ENCODE measurements around the gene MACROD2. TPM values are rescaled to one million over a fixed set of nuclear protein-coding genes. Genes with fewer than 3 reads are reported as not detected.
"Not testable (repeated sequence)": the region's sequence is repeated elsewhere in the genome, so short reads cannot be mapped to it uniquely, and the experiment has no call there.

The MACROD2 gene
- total RNA-seq, 2 experiments from 2014 or later = not detected

DNA sequence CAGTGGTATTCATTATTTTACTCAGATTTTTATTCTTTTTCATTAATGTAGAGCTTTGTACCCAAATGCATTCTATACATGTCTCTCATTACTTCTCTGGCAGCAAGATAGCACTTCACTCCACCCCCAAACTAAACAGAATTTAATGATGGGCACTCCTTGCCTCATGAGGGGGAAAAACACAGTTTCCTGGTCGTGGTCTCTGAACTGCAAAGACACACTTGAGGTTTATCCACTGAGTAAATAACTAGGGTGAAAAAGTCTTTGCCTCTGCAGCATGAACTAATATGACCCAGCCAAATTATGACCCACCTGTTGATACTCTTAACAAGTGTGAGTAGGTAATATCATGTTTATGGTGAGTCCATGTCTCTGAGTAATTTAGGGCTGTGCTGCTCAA is 1127.3 kb downstream of the MACROD2 start:
- Mint-ChIP-seq H3K4me1 (ENCODE audit: low read depth) (no peaks in the 10 kb centered on the region), H3K4me3 (no peak overlapping the region), H3K27ac (no peak overlapping the region), H3K27me3 (no peaks in the 10 kb centered on the region), H3K36me3 (no peaks in the 10 kb centered on the region), H3K9me3 (peaks cover 12% of the 10 kb centered on the region)
- intact Hi-C loops (cut with micrococcal nuclease) = no loop called here
- CTCF ChIA-PET = no interaction called here
- no peak for DNase-seq
- POLR2A ChIA-PET = no interaction called here

DNA sequence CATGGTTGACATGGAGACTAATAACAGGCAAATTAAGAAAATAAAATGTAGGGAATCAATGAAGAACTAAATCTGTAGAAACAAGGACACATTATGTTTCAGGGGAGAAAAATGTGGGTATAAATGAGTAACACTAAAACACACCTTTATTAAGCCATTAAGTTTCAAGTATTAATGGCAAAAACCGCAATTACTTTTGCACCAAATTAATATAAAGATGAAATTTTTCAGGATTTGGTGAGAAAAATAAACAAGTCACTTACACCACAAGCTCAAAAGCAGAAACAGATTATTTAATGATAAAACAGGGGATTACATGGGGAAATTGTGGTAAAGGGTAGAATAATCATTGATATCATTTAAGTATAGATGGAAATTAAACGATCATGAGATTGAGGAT is 1135.9 kb downstream of the MACROD2 start:
- ChIA-PET CTCF (no interaction called here), POLR2A (no interaction called here)
- Mint-ChIP-seq H3K27me3 (no peaks in the 10 kb centered on the region), H3K4me3 (no peak overlapping the region), H3K4me1 (ENCODE audit: low read depth) (no peaks in the 10 kb centered on the region), H3K9me3 (no peaks in the 10 kb centered on the region), H3K27ac (no peak overlapping the region), H3K36me3 (no peaks in the 10 kb centered on the region)
- intact Hi-C loops (cut with micrococcal nuclease) = no loop called here
- DNase-seq = no peak

GRCh38 chr20:15138548-15139126 is 1143.3 kb downstream of the MACROD2 start:
- CTCF ChIA-PET = no interaction called here
- POLR2A ChIA-PET = no interaction called here
- DNase-seq = no peak
- H3K4me3 Mint-ChIP-seq = no peak overlapping the region
- H3K27ac Mint-ChIP-seq = no peak overlapping the region
- no peaks in the 10 kb centered on the region for H3K27me3 Mint-ChIP-seq
- peaks cover 11% of the 10 kb centered on the region for H3K9me3 Mint-ChIP-seq
- intact Hi-C loops (cut with micrococcal nuclease) = no loop called here
- H3K4me1 Mint-ChIP-seq (ENCODE audit: low read depth) = no peaks in the 10 kb centered on the region
- no peaks in the 10 kb centered on the region for H3K36me3 Mint-ChIP-seq

DNA sequence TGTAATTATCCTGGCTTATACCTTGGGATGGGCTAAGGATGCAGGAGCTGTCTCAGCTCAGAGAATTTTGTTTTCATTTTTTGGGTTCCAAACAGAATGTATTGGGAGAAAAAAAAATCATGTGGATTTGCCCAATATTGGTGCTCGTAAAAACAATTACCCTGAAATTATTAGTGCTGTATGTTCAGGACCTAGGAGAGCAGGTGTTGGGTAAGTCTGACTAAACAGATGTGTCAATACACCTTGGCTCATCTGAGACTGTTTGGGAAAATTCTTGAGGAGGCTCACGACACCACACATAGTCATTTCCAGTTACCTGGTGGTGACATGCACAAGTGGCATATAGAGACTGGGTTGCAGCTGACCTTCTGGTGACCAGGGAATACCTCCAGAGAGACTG is 1144.2 kb downstream of the MACROD2 start:
- H3K27ac Mint-ChIP-seq = no peak overlapping the region
- H3K9me3 Mint-ChIP-seq = peaks cover 14% of the 10 kb centered on the region
- no peaks in the 10 kb centered on the region for H3K36me3 Mint-ChIP-seq
- CTCF ChIA-PET = no interaction called here
- POLR2A ChIA-PET = no interaction called here
- intact Hi-C loops (cut with micrococcal nuclease) = no loop called here
- no peaks in the 10 kb centered on the region for H3K4me1 Mint-ChIP-seq (ENCODE audit: low read depth)
- H3K27me3 Mint-ChIP-seq = no peaks in the 10 kb centered on the region
- H3K4me3 Mint-ChIP-seq = no peak overlapping the region
- DNase-seq = no peak

DNA sequence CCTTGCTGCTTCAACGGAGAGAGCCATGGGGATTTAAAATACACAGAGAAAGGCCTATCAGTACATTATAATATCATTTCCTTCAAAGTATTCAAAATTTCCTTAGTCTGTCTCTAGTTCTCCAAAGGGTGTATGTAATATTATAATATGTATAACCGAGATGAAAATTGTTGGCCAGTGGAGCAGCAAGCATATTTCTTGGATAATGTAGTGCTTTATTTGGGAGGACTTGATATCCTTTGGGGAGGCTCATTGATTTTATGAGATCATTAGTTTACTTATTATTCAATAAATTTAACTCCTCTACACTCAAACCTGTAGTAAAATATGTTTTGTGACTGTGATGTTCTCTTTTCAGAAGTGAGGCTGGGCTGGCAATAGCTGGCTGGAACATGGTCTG is 1145.0 kb downstream of the MACROD2 start:
- Mint-ChIP-seq H3K27me3 (no peaks in the 10 kb centered on the region), H3K36me3 (no peaks in the 10 kb centered on the region), H3K4me3 (no peak overlapping the region), H3K9me3 (peaks cover 17% of the 10 kb centered on the region), H3K4me1 (ENCODE audit: low read depth) (no peaks in the 10 kb centered on the region), H3K27ac (no peak overlapping the region)
- no peak for DNase-seq
- CTCF ChIA-PET = no interaction called here
- intact Hi-C loops (cut with micrococcal nuclease) = no loop called here
- POLR2A ChIA-PET = no interaction called here

- H3K27me3 Mint-ChIP-seq; H3K4me3 Mint-ChIP-seq; POLR2A ChIA-PET; H3K4me1 Mint-ChIP-seq (ENCODE audit: low read depth); intact Hi-C loops (cut with micrococcal nuclease); CTCF ChIA-PET; H3K27ac Mint-ChIP-seq; DNase-seq; H3K36me3 Mint-ChIP-seq: not testable (repeated sequence)
- H3K9me3 Mint-ChIP-seq = peaks cover 17% of the 10 kb centered on the region
Measured at GRCh38 chr20:15140940-15141339, 1145.6 kb downstream of the MACROD2 start.

DNA sequence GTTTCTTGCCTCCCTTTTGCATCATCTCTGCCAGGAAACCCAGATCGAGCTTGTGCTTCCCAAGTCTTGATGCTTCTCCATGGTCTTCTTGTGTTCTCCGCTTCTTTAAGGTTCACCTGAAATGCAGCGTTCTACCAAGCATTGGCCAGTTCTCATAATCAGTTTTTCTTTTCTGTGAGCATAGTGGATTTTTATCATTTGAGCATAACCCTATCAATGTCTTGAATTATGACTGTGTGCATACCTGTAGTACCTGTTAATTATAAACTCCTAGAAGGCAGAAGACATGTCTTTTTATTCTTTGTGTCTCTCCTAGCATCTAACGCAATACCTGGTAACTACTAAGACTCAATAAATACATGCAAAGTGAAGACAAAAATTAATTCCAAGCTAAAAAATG is 1146.5 kb downstream of the MACROD2 start:
- H3K4me1 Mint-ChIP-seq (ENCODE audit: low read depth) = no peaks in the 10 kb centered on the region
- peaks cover 22% of the 10 kb centered on the region for H3K9me3 Mint-ChIP-seq
- no peaks in the 10 kb centered on the region for H3K27me3 Mint-ChIP-seq
- ChIA-PET CTCF (no interaction called here), POLR2A (no interaction called here)
- H3K27ac Mint-ChIP-seq = no peak overlapping the region
- DNase-seq = no peak
- no peak overlapping the region for H3K4me3 Mint-ChIP-seq
- intact Hi-C loops (cut with micrococcal nuclease) = no loop called here
- H3K36me3 Mint-ChIP-seq = no peaks in the 10 kb centered on the region

GRCh38 chr20:15143478-15143877 is 1148.2 kb downstream of the MACROD2 start:
- H3K9me3 Mint-ChIP-seq = peaks cover 22% of the 10 kb centered on the region
- H3K4me3 Mint-ChIP-seq = no peak overlapping the region
- no peak for DNase-seq
- intact Hi-C loops (cut with micrococcal nuclease) = no loop called here
- H3K4me1 Mint-ChIP-seq (ENCODE audit: low read depth) = no peaks in the 10 kb centered on the region
- CTCF ChIA-PET = no interaction called here
- H3K27ac Mint-ChIP-seq = no peak overlapping the region
- no peaks in the 10 kb centered on the region for H3K27me3 Mint-ChIP-seq
- POLR2A ChIA-PET = no interaction called here
- H3K36me3 Mint-ChIP-seq = no peaks in the 10 kb centered on the region

- Mint-ChIP-seq H3K9me3 (peaks cover 19% of the 10 kb centered on the region), H3K36me3 (no peaks in the 10 kb centered on the region), H3K27ac (no peak overlapping the region), H3K4me3 (no peak overlapping the region), H3K27me3 (no peaks in the 10 kb centered on the region), H3K4me1 (ENCODE audit: low read depth) (no peaks in the 10 kb centered on the region)
- POLR2A ChIA-PET = no interaction called here
- DNase-seq = no peak
- intact Hi-C loops (cut with micrococcal nuclease) = no loop called here
- CTCF ChIA-PET = no interaction called here
Measured at GRCh38 chr20:15144916-15145315, 1149.6 kb downstream of the MACROD2 start.

DNA sequence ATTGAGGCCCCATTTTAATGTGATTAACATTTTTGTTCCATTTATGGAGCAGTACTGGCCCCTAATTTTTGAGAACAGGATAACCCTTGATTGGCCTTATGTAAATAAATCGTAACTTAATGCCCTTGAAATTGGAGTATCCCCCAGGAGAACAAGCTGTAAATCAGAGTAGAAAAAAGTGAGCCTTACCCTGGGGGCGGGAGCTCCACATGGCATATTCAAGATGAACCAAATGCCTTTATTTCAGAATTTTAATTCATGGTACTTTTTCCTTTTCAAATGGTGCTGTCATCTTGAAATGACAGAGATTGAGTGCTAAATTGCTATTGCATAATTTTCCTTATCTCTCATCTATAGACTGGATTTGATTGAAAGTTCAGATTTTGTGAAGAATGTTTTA is 1151.6 kb downstream of the MACROD2 start:
- H3K9me3 Mint-ChIP-seq = peaks cover 21% of the 10 kb centered on the region
- no peaks in the 10 kb centered on the region for H3K36me3 Mint-ChIP-seq
- no peak overlapping the region for H3K4me3 Mint-ChIP-seq
- CTCF ChIA-PET = no interaction called here
- no peak overlapping the region for H3K27ac Mint-ChIP-seq
- H3K4me1 Mint-ChIP-seq (ENCODE audit: low read depth) = no peaks in the 10 kb centered on the region
- intact Hi-C loops (cut with micrococcal nuclease) = no loop called here
- no peak for DNase-seq
- H3K27me3 Mint-ChIP-seq = no peaks in the 10 kb centered on the region
- POLR2A ChIA-PET = no interaction called here

DNA sequence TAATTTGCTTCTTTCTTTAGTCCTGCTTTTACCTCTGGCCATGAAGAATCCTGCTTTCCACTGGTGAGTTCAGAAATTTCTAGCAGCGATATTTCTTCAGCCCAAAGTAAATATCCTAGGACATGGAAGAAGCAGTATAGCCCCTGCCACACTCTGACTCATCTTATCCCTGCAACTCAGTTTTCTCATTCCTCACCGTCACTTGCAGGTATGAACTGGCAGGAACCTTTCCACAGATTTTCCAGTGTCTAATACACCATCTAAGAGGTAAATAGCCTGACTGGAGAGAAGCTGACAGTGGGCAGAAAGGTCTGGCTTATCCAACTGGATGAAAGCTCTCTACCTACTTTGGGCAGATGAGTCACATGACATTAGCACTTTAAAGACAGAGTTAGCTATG is 1158.8 kb downstream of the MACROD2 start:
- intact Hi-C loops (cut with micrococcal nuclease) = no loop called here
- H3K4me1 Mint-ChIP-seq (ENCODE audit: low read depth) = no peaks in the 10 kb centered on the region
- POLR2A ChIA-PET = no interaction called here
- CTCF ChIA-PET = no interaction called here
- no peaks in the 10 kb centered on the region for H3K36me3 Mint-ChIP-seq
- H3K27me3 Mint-ChIP-seq = no peaks in the 10 kb centered on the region
- no peak overlapping the region for H3K4me3 Mint-ChIP-seq
- DNase-seq = no peak
- peaks cover 27% of the 10 kb centered on the region for H3K9me3 Mint-ChIP-seq
- H3K27ac Mint-ChIP-seq = no peak overlapping the region

DNA sequence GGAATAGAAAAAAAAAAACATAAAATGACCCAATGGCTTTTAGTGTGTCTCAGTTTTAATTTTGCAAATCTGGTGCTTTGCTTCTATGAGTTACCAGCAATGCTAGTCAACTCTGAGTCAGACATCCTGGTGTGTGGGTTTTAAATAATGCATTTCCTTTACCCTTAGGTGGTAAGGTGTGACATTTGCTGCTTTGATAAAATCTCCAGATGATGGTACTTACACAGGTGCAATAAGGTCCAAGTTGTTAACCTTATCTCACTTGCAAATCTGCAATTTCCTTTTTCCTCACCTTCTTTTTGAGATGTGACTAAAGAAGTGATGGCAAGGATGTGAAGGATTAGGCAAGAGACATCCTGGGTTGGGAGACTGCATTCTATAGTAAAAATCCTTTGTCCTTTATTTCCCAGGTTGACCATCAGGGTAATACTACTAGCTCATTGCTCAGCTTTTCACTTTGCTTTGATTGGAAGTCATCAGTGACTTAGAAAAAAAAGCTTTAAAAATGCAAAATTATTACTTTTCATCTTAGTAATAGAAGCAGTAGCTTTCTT is 1160.6 kb downstream of the MACROD2 start:
- Mint-ChIP-seq H3K27ac (no peak overlapping the region), H3K27me3 (no peaks in the 10 kb centered on the region), H3K36me3 (no peaks in the 10 kb centered on the region), H3K4me3 (no peak overlapping the region), H3K4me1 (ENCODE audit: low read depth) (no peaks in the 10 kb centered on the region), H3K9me3 (peaks cover 35% of the 10 kb centered on the region)
- DNase-seq = no peak
- intact Hi-C loops (cut with micrococcal nuclease) = no loop called here
- POLR2A ChIA-PET = no interaction called here
- CTCF ChIA-PET = no interaction called here

GRCh38 chr20:15158533-15158932 is 1163.2 kb downstream of the MACROD2 start:
- peaks cover 21% of the 10 kb centered on the region for H3K9me3 Mint-ChIP-seq
- no peak overlapping the region for H3K27ac Mint-ChIP-seq
- POLR2A ChIA-PET = no interaction called here
- no peak overlapping the region for H3K4me3 Mint-ChIP-seq
- intact Hi-C loops (cut with micrococcal nuclease) = no loop called here
- DNase-seq = no peak
- H3K27me3 Mint-ChIP-seq = no peaks in the 10 kb centered on the region
- H3K36me3 Mint-ChIP-seq = no peaks in the 10 kb centered on the region
- CTCF ChIA-PET = no interaction called here
- H3K4me1 Mint-ChIP-seq (ENCODE audit: low read depth) = peaks cover 5% of the 10 kb centered on the region
